Colonic mucosa (tissue), 4 donors: ENCODE data around the gene BCL2L1. TPM values are rescaled to one million over a fixed set of nuclear protein-coding genes. Genes with fewer than 3 reads are reported as not detected.

Experiments used
- DNase-seq: peaks from one replicate; pipeline ENCODE4 v3.0.0-alpha.2; 2020
- H3K27ac ChIP-seq: fragments of 200-600 bp; one replicate; pipeline ENCODE4 v1.8.0; 2021
- H3K27me3 ChIP-seq: fragments of 200-600 bp; one replicate; pipeline ENCODE4 v1.8.0; 2021
- H3K36me3 ChIP-seq: fragments of 200-600 bp; one replicate; pipeline ENCODE4 v1.8.0; 2021
- H3K4me1 ChIP-seq: fragments of 200-600 bp; one replicate; pipeline ENCODE4 v1.8.0; 2021; ENCODE audit warnings: mild to moderate bottlenecking
- H3K4me3 ChIP-seq: fragments of 200-600 bp; one replicate; pipeline ENCODE4 v1.8.0; 2021
- H3K9ac ChIP-seq, 2 donors: one replicate each; pipeline ENCODE4 v1.7.0; 2013; ENCODE audit warnings: control low read depth in 2 of 2, low read depth in 2 of 2, low read length in 2 of 2
- H3K9me3 ChIP-seq: fragments of 200-600 bp; one replicate; pipeline ENCODE4 v1.8.0; 2021
- intact Hi-C: fragments of 100-400 bp; cut with DNase I; formaldehyde crosslinking; loops from one replicate; pipeline ENCODE4 v1.14.1; 2022
- total RNA-seq, 2 donors: library from RNA; stranded (reverse); fragmentation: NEBNext Ultra II Directional in 1 of 2; extraction: Animal tissue kit (Norgen Biotek cat#: 25700) in 1 of 2; gene quantifications; one replicate each; pipeline ENCODE4 v1.2.1, GENCODE V29; 2021
- TF ChIP-seq, protein P1 (sequence below): fragments of 200-600 bp; IDR thresholded peaks from one replicate; pipeline ENCODE4 v1.8.0; 2022; ENCODE audit warnings: antibody characterized with exemption, mild to moderate bottlenecking
- donor health status: healthy.
- donor health status: DM: no; HTN: no; CAD: no.
- donor health status: DM: no; HTN: no; CAD: no.

Gene BCL2L1
- total RNA-seq, 2 donors from 2014 or later, result 55.9 to 59.4 TPM

DNA sequence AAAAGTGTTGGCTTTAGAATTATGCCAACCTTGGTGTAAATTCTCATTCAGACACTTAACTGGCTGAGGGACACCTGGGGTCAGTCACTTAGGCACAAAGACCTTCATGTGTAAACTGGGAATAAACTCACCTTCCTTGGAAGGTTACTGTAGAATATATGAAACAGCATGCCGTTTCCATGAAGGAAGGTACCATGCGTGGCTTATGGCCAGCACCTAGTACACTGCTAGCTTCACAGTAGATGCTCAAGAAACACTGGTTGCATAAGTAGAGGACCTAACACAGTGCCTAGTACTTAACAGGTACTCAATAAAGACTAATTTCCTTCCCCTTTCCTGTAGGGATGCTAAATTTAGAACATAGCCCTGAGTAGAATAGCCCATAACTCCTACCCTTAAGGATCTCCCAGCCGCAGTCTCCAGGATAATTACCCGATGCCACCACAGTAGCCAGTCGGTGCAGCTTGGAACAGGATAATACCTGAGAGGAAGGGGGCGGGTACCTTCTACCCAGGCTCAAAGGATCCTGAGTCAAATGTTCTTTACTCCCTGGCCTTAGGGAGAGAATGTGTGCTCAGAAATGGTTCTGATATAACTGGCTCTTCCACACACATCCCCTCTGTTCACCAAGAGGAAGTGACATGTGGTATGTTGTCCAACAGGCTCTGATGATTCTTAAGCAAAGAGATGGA is 3.6 kb downstream of the BCL2L1 start:
- intact Hi-C loops, result no loop called here
- Histone ChIP-seq H3K27ac (peak overlapping the region; percentile 99), H3K9me3 (no peaks in the 10 kb centered on the region), H3K9ac (peak overlapping the region in 1 of 2 donors; percentile 83), H3K36me3 (no peaks in the 10 kb centered on the region), H3K4me1 (peaks cover 32% of the 10 kb centered on the region), H3K4me3 (no peak overlapping the region), H3K27me3 (no peaks in the 10 kb centered on the region)
- TF ChIP-seq, protein P1, sequence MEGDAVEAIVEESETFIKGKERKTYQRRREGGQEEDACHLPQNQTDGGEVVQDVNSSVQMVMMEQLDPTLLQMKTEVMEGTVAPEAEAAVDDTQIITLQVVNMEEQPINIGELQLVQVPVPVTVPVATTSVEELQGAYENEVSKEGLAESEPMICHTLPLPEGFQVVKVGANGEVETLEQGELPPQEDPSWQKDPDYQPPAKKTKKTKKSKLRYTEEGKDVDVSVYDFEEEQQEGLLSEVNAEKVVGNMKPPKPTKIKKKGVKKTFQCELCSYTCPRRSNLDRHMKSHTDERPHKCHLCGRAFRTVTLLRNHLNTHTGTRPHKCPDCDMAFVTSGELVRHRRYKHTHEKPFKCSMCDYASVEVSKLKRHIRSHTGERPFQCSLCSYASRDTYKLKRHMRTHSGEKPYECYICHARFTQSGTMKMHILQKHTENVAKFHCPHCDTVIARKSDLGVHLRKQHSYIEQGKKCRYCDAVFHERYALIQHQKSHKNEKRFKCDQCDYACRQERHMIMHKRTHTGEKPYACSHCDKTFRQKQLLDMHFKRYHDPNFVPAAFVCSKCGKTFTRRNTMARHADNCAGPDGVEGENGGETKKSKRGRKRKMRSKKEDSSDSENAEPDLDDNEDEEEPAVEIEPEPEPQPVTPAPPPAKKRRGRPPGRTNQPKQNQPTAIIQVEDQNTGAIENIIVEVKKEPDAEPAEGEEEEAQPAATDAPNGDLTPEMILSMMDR, result no peak
- peak; percentile 54 for DNase-seq

DNA sequence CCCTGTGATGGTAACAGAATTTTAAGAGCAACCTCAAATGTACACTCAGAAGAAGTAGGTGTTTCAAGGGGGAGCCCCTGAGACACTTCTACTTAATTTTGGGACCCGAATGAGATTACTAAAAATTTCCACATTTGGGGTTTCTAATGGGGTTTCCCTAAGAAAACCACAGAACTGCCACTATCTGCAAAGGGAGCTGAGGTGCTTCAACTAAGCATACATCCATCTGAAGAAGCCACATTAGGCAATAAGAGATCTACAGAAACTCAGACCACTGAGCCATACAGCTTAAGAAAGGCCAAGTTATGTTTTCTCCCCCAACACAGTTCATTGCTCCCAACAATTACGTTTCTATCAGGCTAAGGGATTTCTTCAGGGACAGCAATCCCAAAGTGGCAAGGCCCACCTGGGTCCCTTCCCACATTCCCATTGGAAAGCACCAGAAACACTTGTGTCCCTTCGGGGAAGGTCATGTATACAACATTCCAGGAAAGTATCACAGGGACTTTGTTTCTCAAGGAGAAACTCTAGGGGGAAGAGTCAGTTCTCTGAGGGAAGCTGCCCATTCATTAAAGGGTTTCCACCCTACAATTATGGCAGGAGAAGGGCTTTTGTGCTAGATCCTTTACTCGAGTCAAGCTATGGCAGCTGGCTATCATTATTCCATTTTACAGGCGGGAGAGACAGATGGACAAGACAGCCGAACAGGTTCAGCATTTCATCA is 5.0 kb downstream of the BCL2L1 start:
- H3K36me3 ChIP-seq, result no peaks in the 10 kb centered on the region
- peak overlapping the region; percentile 51 for H3K27ac ChIP-seq
- intact Hi-C loops, result no loop called here
- no peak for DNase-seq
- H3K27me3 ChIP-seq, result no peaks in the 10 kb centered on the region
- H3K4me1 ChIP-seq, result peaks cover 34% of the 10 kb centered on the region
- H3K4me3 ChIP-seq, result no peak overlapping the region
- H3K9me3 ChIP-seq, result no peaks in the 10 kb centered on the region
- TF ChIP-seq, protein P1, result no peak
- peak overlapping the region in 1 of 2 donors; percentile 16 for H3K9ac ChIP-seq

DNA sequence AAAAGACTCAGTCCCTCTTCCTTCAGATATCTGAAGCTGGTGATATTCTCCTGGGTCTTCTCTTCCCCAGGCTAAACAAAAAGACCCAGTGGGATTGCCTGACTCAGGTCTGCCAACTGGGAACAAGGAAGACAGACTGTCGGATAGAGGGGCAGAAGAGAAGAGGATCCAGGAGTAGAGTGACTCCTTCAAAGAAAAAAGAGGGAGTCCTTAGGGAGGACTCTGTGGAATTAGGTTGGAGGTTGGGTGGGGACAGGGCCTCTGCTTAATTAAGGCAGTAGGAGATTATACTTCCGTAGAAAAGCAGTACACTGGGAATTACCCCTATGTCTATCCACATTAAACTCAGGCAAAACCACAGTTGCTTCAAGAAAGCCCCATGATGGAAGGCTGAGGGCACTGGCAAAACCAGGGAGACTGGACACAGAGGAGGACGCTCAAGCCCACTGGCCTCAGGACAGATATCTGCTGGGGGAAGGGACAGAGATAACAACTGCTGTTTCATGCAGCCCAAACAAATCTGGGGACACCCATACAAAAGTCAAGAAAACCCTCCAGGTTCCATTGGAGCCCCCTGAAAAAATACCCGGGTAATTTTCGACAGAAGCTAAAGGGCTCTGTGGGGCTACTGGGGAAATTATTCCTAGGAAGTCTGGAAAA is 5.7 kb downstream of the BCL2L1 start:
- DNase-seq, result no peak
- H3K27ac ChIP-seq, result peak overlapping the region; percentile 51
- peak overlapping the region in 1 of 2 donors; percentile 22 for H3K9ac ChIP-seq
- H3K4me1 ChIP-seq, result peaks cover 41% of the 10 kb centered on the region
- no peak overlapping the region for H3K4me3 ChIP-seq
- no peaks in the 10 kb centered on the region for H3K27me3 ChIP-seq
- no peaks in the 10 kb centered on the region for H3K36me3 ChIP-seq
- no peaks in the 10 kb centered on the region for H3K9me3 ChIP-seq
- intact Hi-C loops, result no loop called here
- TF ChIP-seq, protein P1, result no peak

DNA sequence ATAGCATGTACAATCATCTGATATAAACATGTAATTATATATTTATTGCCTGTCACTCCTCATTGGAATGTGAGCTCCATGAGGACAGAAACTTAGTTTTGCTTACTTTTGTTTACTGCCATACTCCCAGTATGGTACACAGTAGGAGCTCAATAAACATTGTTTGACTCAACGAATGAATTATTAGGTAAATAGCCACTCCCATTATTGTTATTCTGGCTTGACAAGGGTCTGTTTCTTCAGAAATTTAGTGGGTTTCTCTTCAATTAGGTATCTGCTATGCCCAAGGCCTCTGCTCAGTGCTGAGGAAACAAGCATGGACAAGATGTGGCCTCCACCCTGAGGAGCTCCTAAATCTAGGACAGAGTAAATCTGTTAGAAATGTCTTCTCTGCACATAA is 6.3 kb downstream of the BCL2L1 start:
- no peak for DNase-seq
- no peak overlapping the region for H3K4me3 ChIP-seq
- peak overlapping the region in 1 of 2 donors; percentile 22 for H3K9ac ChIP-seq

DNA sequence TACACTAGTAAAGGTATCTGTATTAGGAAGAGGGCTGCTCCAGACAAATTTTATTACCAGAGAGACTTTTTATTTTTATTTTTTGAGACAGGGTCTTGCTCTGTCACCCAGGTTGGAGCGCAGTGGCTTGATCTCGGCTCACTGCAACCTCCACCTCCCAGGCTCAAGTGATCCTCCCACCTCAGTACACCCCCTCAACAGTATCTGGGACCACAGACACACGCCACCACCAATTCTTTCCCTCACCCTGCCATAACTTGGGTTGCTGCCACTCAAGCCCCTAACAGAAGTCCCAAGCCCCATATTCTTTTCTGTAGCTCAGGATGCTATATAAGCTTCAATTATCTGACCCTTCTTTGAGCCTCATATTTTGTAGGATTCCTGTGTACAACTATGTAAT is 6.9 kb downstream of the BCL2L1 start:
- no peak for DNase-seq
- no peaks in the 10 kb centered on the region for H3K36me3 ChIP-seq
- H3K4me3 ChIP-seq, result no peak overlapping the region
- H3K4me1 ChIP-seq, result peaks cover 44% of the 10 kb centered on the region
- H3K9ac ChIP-seq, result no peak overlapping the region
- intact Hi-C loops, result no loop called here
- no peaks in the 10 kb centered on the region for H3K27me3 ChIP-seq
- H3K27ac ChIP-seq, result peak overlapping the region; percentile 51
- TF ChIP-seq, protein P1, result no peak
- H3K9me3 ChIP-seq, result no peaks in the 10 kb centered on the region

More for the DNA sequence above, 6.3 kb downstream of the BCL2L1 start:
- Histone ChIP-seq H3K27me3 (no peaks in the 10 kb centered on the region), H3K27ac (peak overlapping the region; percentile 51), H3K9me3 (no peaks in the 10 kb centered on the region), H3K4me1 (peaks cover 44% of the 10 kb centered on the region), H3K36me3 (no peaks in the 10 kb centered on the region)
- intact Hi-C loops, result no loop called here
- TF ChIP-seq, protein P1, result no peak
